CD4-positive, alpha-beta memory T cell (primary cell): Measurements from ENCODE around the gene NATD1. TPM values are rescaled to one million over a fixed set of nuclear protein-coding genes. Genes with fewer than 3 reads are reported as not detected.

Experiments
- CTCF ChIA-PET: fragments of 350-600 bp; sonication (Branson Sonifier 250); formaldehyde crosslinking; loops from one replicate; lab custom pipeline; 2021; ENCODE audit warnings: inconsistent platforms; ENCODE audit not compliant: partially characterized antibody; lab: Charles Lee
- POLR2A ChIA-PET: fragments of 350-600 bp; sonication (Branson Sonifier 250); formaldehyde crosslinking; loops from one replicate; lab custom pipeline; 2021; ENCODE audit not compliant: partially characterized antibody; lab: Charles Lee
- DNase-seq, 5 donors: peaks; one replicate each; pipeline versions ENCODE4 v3.0.0 to v3.0.0-alpha.2; 2020 to 2022; ENCODE audit warnings: mixed read lengths in 1 of 5
- H3K27ac ChIP-seq: one replicate; pipeline ENCODE4 v1.7.0; 2013; ENCODE audit warnings: low read depth, low read length
- H3K27me3 ChIP-seq: 2 replicates; pipeline ENCODE4 v1.7.0; 2013; ENCODE audit warnings: mild to moderate bottlenecking, low read length, moderate library complexity; ENCODE audit not compliant: insufficient read depth
- H3K36me3 ChIP-seq: 2 replicates; pipeline ENCODE4 v1.7.0; 2013; ENCODE audit warnings: mild to moderate bottlenecking, low read length, moderate library complexity; ENCODE audit not compliant: insufficient read depth
- H3K4me1 ChIP-seq: 2 replicates; pipeline ENCODE4 v1.7.0; 2013; ENCODE audit warnings: mild to moderate bottlenecking, low read length, moderate library complexity; ENCODE audit not compliant: insufficient read depth
- H3K4me3 ChIP-seq, 2 donors: one replicate each; pipeline ENCODE4 v1.7.0; 2013; ENCODE audit warnings: low read length in 2 of 2, mild to moderate bottlenecking in 1 of 2
- H3K9me3 ChIP-seq, 2 donors: one replicate each; pipeline ENCODE4 v1.7.0; 2013; ENCODE audit warnings: low read length in 2 of 2, control low read depth in 1 of 2; ENCODE audit not compliant: control insufficient read depth in 1 of 2
- H3K27ac Mint-ChIP-seq, 7 donors: one replicate each; pipeline ENCODE4 v1.8.0; 2020 to 2021; ENCODE audit warnings: mixed read lengths in 7 of 7, mild to moderate bottlenecking in 6 of 7, inconsistent platforms in 3 of 7, moderate library complexity in 3 of 7
- H3K27me3 Mint-ChIP-seq, 2 donors: one replicate each; pipeline ENCODE4 v1.8.0; 2020 to 2021; ENCODE audit warnings: mixed read lengths in 2 of 2
- H3K36me3 Mint-ChIP-seq, 2 donors: one replicate each; pipeline ENCODE4 v1.8.0; 2020 to 2021; ENCODE audit warnings: mixed read lengths in 2 of 2, inconsistent platforms in 1 of 2, mild to moderate bottlenecking in 1 of 2
- H3K4me1 Mint-ChIP-seq, 4 donors: one replicate each; pipeline ENCODE4 v1.8.0; 2020 to 2021; ENCODE audit warnings: mixed read lengths in 4 of 4, mild to moderate bottlenecking in 1 of 4
- H3K4me3 Mint-ChIP-seq, 8 donors: one replicate each; pipeline ENCODE4 v1.8.0; 2020 to 2021; ENCODE audit warnings: mixed read lengths in 8 of 8, mild to moderate bottlenecking in 7 of 8, moderate library complexity in 6 of 8, inconsistent platforms in 3 of 8
- H3K9me3 Mint-ChIP-seq, 8 donors: one replicate each; pipeline ENCODE4 v1.8.0; 2020 to 2021; ENCODE audit warnings: mixed read lengths in 8 of 8, mild to moderate bottlenecking in 5 of 8, inconsistent platforms in 3 of 8, moderate library complexity in 1 of 8
- intact Hi-C: fragments of 100-400 bp; cut with micrococcal nuclease; formaldehyde crosslinking; loops from one replicate; pipeline ENCODE4 v1.15.1; 2023
- polyA plus RNA-seq, 2 donors: library from polyadenylated mRNA; unstranded; fragments of 300-500 nt; fragmentation: Illumina TruSeq; gene quantifications; one replicate each; pipeline ENCODE4 v1.2.3, GENCODE V29; 2021
- total RNA-seq, 2 experiments: library from RNA; stranded (reverse); gene quantifications; one replicate each; pipeline ENCODE4 v1.2.3, GENCODE V29; 2021

NATD1 gene
- total and polyA plus RNA-seq, 4 experiments from 2014 or later: 0.32 to 13.5 (median 7.7) TPM

DNA sequence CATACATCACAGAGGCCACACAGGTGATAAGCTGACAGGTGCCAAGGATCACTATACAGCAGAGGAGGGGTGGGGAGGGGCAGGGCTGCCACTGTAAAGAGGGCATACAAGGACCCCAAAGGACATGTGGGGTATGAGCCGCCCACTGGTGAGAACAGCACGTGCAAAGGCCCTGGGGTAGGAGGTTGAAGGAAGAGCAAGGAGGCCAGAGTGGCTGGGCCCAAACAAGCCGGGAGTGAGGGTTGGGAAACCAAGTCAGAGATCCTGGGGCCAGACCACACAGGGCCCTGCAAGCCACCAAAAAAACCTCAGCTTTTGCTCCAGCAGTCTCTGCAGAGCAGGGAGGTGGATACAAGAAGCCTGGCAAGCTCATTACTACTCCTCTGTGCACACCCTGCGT is 6.5 kb downstream of the NATD1 start:
- H3K9me3 Mint-ChIP-seq: no peaks in the 10 kb centered on the region
- CTCF ChIA-PET: no interaction called here
- intact Hi-C loops: no loop called here
- no peak overlapping the region for H3K27ac ChIP-seq
- H3K36me3 ChIP-seq: no peaks in the 10 kb centered on the region
- H3K4me3 Mint-ChIP-seq: no peak overlapping the region
- H3K36me3 Mint-ChIP-seq: peaks cover 0 to 2% of the 10 kb centered on the region in 2 donors
- peaks cover 10 to 28% (median 21%) of the 10 kb centered on the region in 4 donors for H3K4me1 Mint-ChIP-seq
- H3K4me1 ChIP-seq: peaks cover 8% of the 10 kb centered on the region
- no peaks in the 10 kb centered on the region for H3K9me3 ChIP-seq
- peak overlapping the region in 3 of 7 donors; percentile 21 to 55 (median 29) for H3K27ac Mint-ChIP-seq
- no peaks in the 10 kb centered on the region for H3K27me3 Mint-ChIP-seq
- POLR2A ChIA-PET: interaction anchor here (1.1 kb wide), 1 partner anchor 13 kb away, joined by 4 read pairs; no protein-coding TSS in a partner anchor
- H3K27me3 ChIP-seq: no peaks in the 10 kb centered on the region
- no peak for DNase-seq
- no peak overlapping the region for H3K4me3 ChIP-seq

DNA sequence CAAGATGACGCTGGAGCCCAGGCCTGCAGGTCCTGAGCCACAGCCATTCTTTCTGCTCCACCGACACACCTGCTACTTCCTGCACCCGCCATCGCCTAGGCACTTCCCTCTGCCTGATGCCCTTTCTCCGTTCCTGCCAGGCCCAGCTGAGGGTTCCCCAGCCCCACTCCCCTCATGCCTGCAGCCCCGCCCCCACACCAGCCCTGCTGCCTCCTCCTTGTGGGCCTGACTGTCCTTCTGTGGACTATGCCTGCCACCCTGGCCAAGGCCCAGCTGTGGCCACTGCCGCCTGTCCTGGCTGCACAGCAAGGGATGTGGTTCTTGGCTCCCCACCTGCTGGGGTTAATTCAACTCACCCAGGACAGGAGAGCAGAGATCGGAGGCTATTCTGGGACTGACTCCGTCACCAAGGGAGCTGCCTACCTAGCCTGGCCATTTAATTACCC is 7.5 kb downstream of the NATD1 start:
- peaks cover 9 to 20% (median 15%) of the 10 kb centered on the region in 4 donors for H3K4me1 Mint-ChIP-seq
- intact Hi-C loops: no loop called here
- Histone ChIP-seq H3K27me3 (no peaks in the 10 kb centered on the region), H3K36me3 (no peaks in the 10 kb centered on the region), H3K4me1 (no peaks in the 10 kb centered on the region), H3K4me3 (no peak overlapping the region), H3K27ac (no peak overlapping the region), H3K9me3 (no peaks in the 10 kb centered on the region)
- no peaks in the 10 kb centered on the region for H3K27me3 Mint-ChIP-seq
- no peak overlapping the region for H3K4me3 Mint-ChIP-seq
- ChIA-PET CTCF (no interaction called here), POLR2A (interaction anchor here (1.1 kb wide), 1 partner anchor 12 kb away, joined by 4 read pairs; no protein-coding TSS in a partner anchor)
- peak overlapping the region in 4 of 7 donors; percentile 21 to 61 (median 44) for H3K27ac Mint-ChIP-seq
- H3K9me3 Mint-ChIP-seq: no peaks in the 10 kb centered on the region
- no peak for DNase-seq
- peaks cover 0 to 2% of the 10 kb centered on the region in 2 donors for H3K36me3 Mint-ChIP-seq

DNA sequence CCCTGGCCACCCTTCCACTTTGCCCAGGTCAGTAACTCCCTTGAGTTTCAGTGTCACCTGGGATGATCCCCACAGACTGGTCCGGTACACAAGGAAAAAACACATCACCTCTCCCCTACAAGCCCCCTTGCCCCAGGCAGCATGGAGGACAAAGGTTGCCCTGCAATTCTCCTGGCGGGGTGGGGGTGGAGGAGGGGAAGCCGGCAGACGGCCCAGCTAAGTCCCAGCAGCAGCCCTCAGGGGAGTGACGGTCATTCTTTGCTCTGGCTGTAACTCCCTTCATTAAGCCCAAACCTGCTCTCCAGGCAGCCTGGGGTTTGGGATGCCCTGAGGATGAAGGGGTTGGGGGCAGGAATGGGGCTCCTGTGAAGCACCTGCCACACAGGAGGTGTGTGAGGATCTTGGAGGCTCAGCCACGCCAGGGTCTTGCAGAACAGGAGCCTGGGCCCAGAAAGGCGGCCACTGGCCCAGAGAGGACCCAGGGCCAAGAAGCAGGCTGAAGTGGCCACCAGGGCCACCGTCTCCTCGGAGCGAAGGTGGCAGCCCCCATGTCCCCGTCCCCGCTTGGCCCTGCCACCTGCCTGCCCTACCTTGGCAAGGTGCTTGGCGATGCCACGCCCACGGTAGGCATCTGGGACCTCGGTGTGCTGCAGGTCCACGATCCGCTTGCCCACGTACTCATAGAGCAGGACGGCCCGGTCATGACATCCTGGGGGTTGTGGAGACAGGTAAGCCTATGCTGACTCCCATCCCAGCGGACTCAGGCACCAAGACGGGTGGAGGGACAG is 9.5 kb downstream of the NATD1 start:
- Histone ChIP-seq H3K36me3 (no peaks in the 10 kb centered on the region), H3K9me3 (no peaks in the 10 kb centered on the region), H3K4me1 (no peaks in the 10 kb centered on the region), H3K27ac (no peak overlapping the region), H3K4me3 (no peak overlapping the region), H3K27me3 (no peaks in the 10 kb centered on the region)
- POLR2A ChIA-PET: no interaction called here
- Mint-ChIP-seq H3K9me3 (no peaks in the 10 kb centered on the region), H3K4me3 (no peak overlapping the region), H3K36me3 (peaks cover 0 to 2% of the 10 kb centered on the region in 2 donors), H3K27me3 (no peaks in the 10 kb centered on the region), H3K27ac (no peak overlapping the region), H3K4me1 (peaks cover 3 to 9% (median 4%) of the 10 kb centered on the region in 4 donors)
- DNase-seq: no peak
- CTCF ChIA-PET: no interaction called here
- intact Hi-C loops: no loop called here

DNA sequence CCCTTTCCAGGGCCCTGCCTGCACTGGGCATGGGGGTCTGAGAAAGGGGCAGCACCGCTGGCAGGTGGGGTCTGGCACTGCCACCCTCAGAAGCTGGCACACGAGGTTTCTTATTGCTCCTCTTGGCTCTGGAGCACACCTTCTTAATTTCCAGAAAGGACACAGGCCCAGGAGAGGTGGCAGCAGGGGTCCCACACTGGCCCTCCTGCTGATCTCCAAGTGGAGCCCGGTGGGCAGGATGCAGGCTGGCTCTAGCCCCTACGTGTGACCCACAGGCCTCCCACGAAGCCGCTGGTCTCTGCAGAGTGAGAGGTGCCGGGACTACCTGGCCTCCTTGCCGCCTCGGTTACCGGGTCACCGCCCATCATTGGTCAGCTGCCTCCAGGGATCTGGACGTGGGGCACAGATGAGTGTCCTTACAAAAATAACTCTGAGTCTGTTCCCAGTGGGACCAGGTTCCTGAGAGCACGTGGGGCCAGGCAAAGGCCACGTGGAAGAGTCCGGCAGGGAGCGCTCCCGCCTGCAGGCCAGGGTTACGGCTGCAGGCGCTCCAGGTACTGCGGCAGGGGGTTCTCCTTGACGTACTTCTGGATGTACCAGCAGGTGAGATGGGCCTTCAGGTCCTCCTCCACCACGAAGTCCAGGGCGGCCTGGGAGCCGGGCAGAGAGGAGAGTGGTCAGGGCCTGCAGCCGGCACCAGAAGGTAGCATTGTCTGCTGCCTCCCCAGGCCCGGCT is 10.3 kb downstream of the NATD1 start:
- CTCF ChIA-PET: no interaction called here
- POLR2A ChIA-PET: no interaction called here
- no peaks in the 10 kb centered on the region for H3K36me3 ChIP-seq
- no peak overlapping the region for H3K27ac ChIP-seq
- no peak overlapping the region for H3K4me3 ChIP-seq
- intact Hi-C loops: no loop called here
- Mint-ChIP-seq H3K4me3 (no peak overlapping the region), H3K4me1 (peaks cover 0 to 9% (median 3%) of the 10 kb centered on the region in 4 donors), H3K36me3 (peaks cover 0 to 2% of the 10 kb centered on the region in 2 donors), H3K27ac (no peak overlapping the region), H3K9me3 (no peaks in the 10 kb centered on the region), H3K27me3 (no peaks in the 10 kb centered on the region)
- H3K27me3 ChIP-seq: no peaks in the 10 kb centered on the region
- DNase-seq: no peak
- no peaks in the 10 kb centered on the region for H3K9me3 ChIP-seq
- H3K4me1 ChIP-seq: no peaks in the 10 kb centered on the region

DNA sequence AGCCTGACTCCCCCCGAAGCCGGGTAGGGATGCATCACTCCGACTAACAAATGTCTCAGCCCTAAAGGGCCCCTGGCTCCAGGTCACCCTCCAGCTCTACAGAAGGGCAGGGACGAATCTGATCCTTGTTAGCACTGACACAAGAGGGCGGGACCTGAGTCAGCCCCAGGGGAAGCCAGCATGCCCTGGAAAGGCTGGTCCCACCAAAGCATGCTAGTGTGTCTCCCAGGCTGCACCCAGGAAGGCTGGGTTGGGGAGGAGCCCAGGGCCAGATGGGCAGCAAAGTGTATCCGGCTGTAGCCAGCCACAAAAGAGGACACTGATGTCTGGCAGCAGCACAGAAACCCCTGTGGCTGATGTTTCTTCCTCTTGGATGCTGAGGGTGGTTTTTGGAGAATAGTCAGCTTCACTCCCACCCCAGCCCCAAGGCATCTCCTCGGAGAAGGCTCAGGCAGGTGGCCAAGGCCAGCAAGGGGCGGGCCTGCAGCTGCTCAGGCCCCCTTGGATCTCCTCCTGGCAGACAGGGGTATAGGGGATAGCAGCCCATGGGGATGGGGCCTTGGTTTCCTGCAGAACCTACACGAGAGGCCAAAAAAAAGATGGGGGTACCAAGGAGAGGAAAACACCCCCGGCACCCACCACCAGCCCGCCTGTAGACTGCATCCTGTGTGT is 11.0 kb downstream of the NATD1 start:
- H3K27ac Mint-ChIP-seq: no peak overlapping the region
- peaks cover 0 to 2% of the 10 kb centered on the region in 2 donors for H3K36me3 Mint-ChIP-seq
- H3K9me3 ChIP-seq: no peaks in the 10 kb centered on the region
- H3K27me3 Mint-ChIP-seq: no peaks in the 10 kb centered on the region
- H3K27ac ChIP-seq: no peak overlapping the region
- H3K27me3 ChIP-seq: no peaks in the 10 kb centered on the region
- H3K4me1 Mint-ChIP-seq: peaks cover 0 to 9% (median 3%) of the 10 kb centered on the region in 4 donors
- DNase-seq: no peak
- no peak overlapping the region for H3K4me3 ChIP-seq
- ChIA-PET POLR2A (no interaction called here), CTCF (no interaction called here)
- intact Hi-C loops: no loop called here
- H3K9me3 Mint-ChIP-seq: no peaks in the 10 kb centered on the region
- no peaks in the 10 kb centered on the region for H3K36me3 ChIP-seq
- no peak overlapping the region for H3K4me3 Mint-ChIP-seq
- no peaks in the 10 kb centered on the region for H3K4me1 ChIP-seq

DNA sequence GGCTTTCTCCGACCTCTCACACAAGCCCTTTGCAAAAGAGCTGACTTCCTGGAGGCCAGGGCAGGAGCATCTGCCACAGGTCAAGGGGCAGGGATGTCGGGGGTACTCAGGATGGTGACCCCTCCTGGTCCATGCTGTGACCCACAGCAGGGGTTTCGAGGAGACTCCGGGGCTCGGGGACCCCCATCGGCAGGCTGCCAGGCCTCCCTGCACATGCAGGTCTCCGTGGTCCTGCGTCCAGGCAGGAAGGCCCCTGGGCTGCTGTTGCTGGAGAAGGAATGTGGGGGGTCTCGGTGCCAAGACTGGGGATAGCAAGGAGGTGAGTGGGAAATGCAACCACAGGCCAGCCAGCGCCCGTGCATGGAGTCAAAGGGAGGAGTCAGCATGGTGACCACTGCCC is 11.6 kb downstream of the NATD1 start:
- Histone ChIP-seq H3K4me1 (no peaks in the 10 kb centered on the region), H3K4me3 (no peak overlapping the region), H3K27ac (no peak overlapping the region), H3K9me3 (no peaks in the 10 kb centered on the region), H3K27me3 (no peaks in the 10 kb centered on the region), H3K36me3 (no peaks in the 10 kb centered on the region)
- POLR2A ChIA-PET: interaction anchor here (0.7 kb wide), 1 partner anchor 10 kb away, joined by 3 read pairs; no protein-coding TSS in a partner anchor
- intact Hi-C loops: no loop called here
- peaks cover 0 to 2% of the 10 kb centered on the region in 2 donors for H3K36me3 Mint-ChIP-seq
- peaks cover 0 to 9% (median 3%) of the 10 kb centered on the region in 4 donors for H3K4me1 Mint-ChIP-seq
- H3K27ac Mint-ChIP-seq: peak overlapping the region in 1 of 7 donors; percentile 4
- H3K9me3 Mint-ChIP-seq: no peaks in the 10 kb centered on the region
- H3K27me3 Mint-ChIP-seq: no peaks in the 10 kb centered on the region
- DNase-seq: no peak
- CTCF ChIA-PET: no interaction called here
- no peak overlapping the region for H3K4me3 Mint-ChIP-seq
